Measurements from ENCODE around the gene TPM1.

The TPM1 gene

GRCh38 chr15:63040954-63041353, 1.6 kb upstream of the TPM1 start:
- no peak for DNase-seq (ENCODE audit: low read depth in 1 of 2, low spot score in 1 of 2)

DNA sequence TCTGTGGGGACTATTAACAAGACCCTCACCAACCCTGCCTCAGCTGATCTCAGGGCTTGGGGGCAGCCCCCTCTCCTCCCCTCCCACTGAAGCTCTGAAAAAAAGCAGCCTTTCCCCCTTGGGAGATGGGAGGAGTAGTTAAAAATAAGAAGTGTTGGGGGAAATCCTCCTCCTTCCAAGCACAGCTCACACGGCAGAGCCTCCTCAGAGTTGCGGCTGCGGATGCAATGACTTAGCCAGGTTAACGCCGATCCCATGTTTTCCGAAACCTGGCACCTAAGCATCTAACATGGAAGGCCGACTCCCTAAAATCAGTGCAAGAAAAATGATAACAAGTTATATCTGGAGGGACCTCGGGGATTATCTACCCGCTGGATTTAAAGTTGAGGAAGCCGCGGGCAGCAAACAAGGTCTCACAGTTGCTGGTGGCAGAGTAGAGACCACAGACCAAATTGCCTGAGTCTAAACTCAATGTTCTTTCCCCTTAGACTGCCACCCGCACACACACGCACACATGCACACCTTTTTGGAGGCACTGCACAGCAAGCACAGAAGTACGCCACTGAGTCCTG, 1.1 kb upstream of the TPM1 start:
- no peak for DNase-seq (ENCODE audit: low read depth in 1 of 2, low spot score in 1 of 2)

GRCh38 chr15:63042877-63043334, 359 bp downstream of the TPM1 start:
- no peak for DNase-seq (ENCODE audit: low read depth in 1 of 2, low spot score in 1 of 2)

- no peak for DNase-seq (ENCODE audit: low read depth in 1 of 2, low spot score in 1 of 2)
These were observed 959 bp downstream of the TPM1 start for GRCh38 chr15:63043335-63044076.

DNA sequence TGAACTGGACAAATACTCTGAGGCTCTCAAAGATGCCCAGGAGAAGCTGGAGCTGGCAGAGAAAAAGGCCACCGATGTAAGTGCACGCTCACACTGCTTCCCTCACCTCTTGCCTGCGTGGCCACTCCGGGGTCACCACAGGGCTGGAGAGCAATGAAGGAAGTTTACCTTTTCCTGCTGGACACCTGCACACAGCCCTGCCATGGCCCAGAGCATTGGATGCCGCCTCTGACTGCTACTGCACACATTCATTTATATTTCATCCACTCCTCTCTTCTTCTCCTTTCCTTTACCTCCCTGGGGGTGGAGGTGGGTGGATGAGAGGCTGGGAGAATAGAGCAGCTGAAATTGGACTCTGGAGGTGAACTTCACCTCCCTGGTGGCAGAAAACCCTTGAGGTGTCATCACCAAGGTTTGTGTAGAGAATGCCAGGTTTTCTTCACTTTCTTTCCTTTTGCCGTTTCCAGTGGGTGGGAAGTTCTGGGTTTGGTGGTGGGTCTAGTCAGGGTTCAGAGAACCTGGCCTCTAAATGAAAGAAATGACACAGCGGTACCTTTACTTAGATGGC, 1.6 kb downstream of the TPM1 start:
- no peak for DNase-seq (ENCODE audit: low read depth in 1 of 2, low spot score in 1 of 2)

GRCh38 chr15:63044645-63045464, 2.3 kb downstream of the TPM1 start:
- DNase-seq (ENCODE audit: low read depth in 1 of 2, low spot score in 1 of 2): no peak

GRCh38 chr15:63045465-63045840, 2.9 kb downstream of the TPM1 start:
- no peak for DNase-seq (ENCODE audit: low read depth in 1 of 2, low spot score in 1 of 2)

DNA sequence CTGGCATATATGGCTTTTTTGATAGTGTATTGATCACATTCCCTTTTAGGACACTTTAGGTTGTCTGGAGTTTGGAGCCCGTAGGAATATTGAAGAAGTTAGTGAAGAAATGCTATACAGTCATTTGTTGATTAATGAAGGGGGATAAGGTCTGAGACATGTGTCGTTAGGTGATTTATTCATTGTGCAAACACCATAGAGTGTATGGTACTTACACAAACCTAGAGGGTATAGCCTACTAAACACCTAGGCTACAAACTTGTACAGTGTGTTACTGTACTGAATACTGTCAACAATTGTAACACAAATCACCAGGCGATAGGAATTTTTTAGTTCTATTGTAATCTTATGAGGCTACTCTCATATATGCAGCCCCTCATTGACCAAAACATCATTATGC, 3.3 kb downstream of the TPM1 start:
- DNase-seq (ENCODE audit: low read depth in 1 of 2, low spot score in 1 of 2): no peak

DNA sequence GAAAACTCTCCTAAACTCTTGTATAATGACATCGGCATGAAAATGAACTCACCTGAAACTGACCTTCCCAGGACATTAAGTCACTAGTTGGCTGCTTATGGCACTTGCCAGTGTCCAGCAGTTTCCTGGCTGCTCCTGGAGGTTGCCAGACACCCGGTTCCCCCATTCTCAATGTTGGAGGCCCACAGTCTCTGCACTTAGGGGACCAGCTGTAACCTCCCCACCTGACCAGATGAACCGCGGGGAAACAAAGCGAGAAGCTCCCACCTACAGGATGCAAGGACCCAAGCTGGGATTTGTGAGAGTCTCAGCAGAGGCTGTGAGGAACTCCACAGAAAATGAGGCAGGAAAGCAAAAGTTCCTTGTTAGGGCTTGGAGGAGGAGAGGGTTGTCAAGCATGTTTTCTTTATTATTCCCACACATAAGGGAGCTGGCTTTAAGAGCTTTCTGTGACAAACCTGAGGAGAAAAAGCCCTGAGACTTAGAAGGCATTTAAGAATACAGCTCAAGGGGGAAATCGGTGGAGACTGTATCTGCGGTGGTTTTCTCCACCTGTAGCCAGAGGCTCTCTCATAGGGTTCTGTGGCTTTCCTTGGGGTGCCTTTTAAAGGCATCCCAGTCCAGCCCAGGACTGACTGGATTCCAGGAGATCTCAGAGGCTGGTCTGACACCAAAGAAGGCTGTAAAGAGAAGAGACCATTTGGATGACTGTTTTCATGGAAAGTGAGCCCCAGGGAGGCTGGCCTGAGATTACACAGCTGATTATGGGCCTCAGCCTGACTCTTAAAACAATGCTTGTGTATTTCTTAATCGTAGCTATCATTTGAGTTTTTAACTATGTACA, 4.6 kb downstream of the TPM1 start:
- no peak for DNase-seq (ENCODE audit: low read depth in 1 of 2, low spot score in 1 of 2)

DNA sequence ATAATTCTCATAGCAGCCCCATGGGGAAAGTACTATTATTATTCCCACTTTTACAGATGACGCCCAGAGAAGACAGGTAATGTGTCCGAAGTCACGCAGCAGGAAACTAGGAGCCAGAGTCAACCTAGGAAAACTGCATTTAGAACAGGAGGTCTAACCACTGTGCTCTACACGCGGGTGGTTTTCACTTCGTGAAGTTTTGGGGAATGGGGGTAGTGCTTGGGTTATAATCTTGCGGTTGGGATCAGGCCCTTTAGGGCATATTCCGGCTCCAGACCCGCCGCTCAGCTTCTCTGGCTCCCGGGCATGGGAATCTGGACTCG, 5.2 kb downstream of the TPM1 start:
- no peak for DNase-seq (ENCODE audit: low read depth in 1 of 2, low spot score in 1 of 2)

DNA sequence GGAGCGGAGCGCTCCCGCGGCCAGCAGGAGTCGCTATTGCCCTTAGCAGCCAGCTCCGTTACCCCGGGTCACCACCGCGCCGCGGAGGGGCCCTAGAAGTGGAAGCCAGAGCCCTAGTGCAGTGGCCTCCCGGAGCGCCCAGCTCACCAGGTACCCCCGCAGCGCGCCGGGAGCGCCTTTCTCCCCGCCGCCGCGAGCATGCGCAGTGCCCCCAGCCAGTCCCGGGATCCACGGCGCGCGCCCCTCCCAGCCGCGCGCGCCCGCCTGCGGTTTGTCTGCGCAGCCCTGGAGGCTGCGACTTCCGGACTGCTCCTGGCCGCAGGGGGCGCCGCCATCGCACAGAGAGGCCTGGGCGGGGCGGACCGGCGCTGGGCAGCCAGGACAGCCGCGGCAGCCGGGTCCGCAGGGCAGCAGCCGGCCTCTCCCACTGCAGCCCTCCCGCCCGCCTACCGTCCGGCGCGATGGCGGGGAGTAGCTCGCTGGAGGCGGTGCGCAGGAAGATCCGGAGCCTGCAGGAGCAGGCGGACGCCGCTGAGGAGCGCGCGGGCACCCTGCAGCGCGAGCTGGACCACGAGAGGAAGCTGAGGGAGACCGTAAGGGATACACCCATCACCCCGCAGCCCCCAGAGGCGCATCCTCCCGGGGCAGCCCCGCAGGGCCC, 5.7 kb downstream of the TPM1 start:
- peak; percentile 65 to 77 for DNase-seq (ENCODE audit: low read depth in 1 of 2, low spot score in 1 of 2)

DNA sequence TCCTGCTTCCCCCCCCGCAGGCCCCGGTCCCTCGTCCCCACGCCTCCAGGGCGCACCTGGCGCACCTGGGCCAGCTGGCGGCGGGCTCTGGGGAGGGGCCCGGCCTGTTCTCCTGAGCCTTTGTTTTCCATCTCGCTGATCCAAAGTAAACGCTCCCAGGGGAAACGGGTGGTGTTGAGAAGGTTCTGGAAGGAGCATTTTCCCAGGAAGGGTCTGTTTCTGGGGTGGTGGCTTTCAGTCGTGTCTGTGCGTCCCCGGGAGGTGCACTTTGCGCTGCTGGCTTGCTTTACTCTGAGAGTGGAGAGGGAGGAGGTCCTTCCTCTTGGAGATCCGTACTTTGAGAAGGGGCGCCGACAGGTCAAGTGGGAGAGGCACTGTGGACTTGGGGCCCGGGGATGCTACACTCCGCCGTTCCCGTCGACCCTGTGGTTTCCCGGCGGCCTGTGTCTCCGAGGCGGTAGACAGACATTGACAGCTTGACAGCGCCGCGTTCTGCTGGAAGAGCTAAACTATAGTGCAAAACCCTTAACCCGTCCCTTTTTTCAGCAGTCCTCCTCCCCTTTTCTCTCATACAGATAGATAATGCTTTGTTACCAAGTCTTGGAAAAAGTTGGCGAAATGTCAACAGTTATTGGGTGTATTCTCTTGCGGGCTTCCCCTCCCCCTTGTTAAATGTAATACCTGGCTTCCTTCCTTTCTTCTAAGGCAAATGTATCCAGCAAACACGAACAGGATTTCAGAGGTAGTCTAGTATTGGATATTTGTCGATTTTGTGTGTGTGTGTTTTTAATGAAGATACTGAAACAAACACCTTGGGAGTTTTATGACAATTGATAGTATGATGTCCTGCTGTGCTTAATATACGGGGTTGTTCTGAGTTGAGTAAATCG, 6.5 kb downstream of the TPM1 start:
- DNase-seq (ENCODE audit: low read depth in 1 of 2, low spot score in 1 of 2): peak; percentile 7 to 12

GRCh38 chr15:63049783-63050371, 7.3 kb downstream of the TPM1 start:
- no peak for DNase-seq (ENCODE audit: low read depth in 1 of 2, low spot score in 1 of 2)

DNA sequence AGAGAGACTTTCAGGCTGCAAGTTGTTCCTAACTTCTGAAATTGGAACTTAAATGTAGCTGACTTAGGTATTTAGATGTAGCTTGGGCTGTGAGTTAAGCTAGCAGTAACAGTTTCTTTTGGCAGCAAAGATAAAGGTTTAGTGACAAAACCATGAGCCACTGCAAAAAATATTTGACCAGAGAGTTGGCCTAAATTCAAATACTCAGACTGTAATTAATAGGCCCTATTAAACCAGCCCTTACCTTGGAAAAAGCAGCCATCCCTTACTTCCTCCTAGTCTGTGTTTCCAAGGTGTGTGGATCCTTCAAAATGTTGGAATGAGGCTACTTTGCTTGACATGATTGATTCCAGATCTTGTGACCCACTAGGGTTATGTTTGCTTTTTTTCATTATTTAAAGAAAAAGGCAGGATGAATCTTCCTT, 8.2 kb downstream of the TPM1 start:
- DNase-seq (ENCODE audit: low read depth in 1 of 2, low spot score in 1 of 2): no peak

- DNase-seq (ENCODE audit: low read depth in 1 of 2, low spot score in 1 of 2): no peak
These were observed 8.9 kb downstream of the TPM1 start for GRCh38 chr15:63051156-63052066.

GRCh38 chr15:63052077-63052841, 9.7 kb downstream of the TPM1 start:
- DNase-seq (ENCODE audit: low read depth in 1 of 2, low spot score in 1 of 2): no peak

- no peak for DNase-seq (ENCODE audit: low read depth in 1 of 2, low spot score in 1 of 2)
These were observed 10.6 kb downstream of the TPM1 start for GRCh38 chr15:63052961-63053698.
